ENCODE data around the gene IFFO2. TPM values are rescaled to one million over a fixed set of nuclear protein-coding genes. Genes with fewer than 3 reads are reported as not detected.

The IFFO2 gene
- total and polyA plus RNA-seq, 2 of the 13 experiments (the other 11 are each of a cell fraction or from before 2014, with no cell fraction given) = 7.3 to 16.7 TPM

- TF ChIP-seq ZNF720 (CRISPR knock-in tag; IDR thresholded peaks at IDR 0.05) = no peak
- TF ChIP-seq ZNF530 (CRISPR knock-in tag; IDR thresholded peaks at IDR 0.05; ENCODE audit: low read depth) = no peak
- no peak for TF ChIP-seq XBP1 (CRISPR knock-in tag; IDR thresholded peaks at IDR 0.05)
- no peak for TF ChIP-seq ZBTB1 (CRISPR knock-in tag; IDR thresholded peaks at IDR 0.05; ENCODE audit: borderline replicate concordance)
- TF ChIP-seq ZBTB46 (CRISPR knock-in tag; IDR thresholded peaks at IDR 0.05; ENCODE audit: borderline replicate concordance) = no peak
- TF ChIP-seq TSC22D2 (CRISPR knock-in tag; IDR thresholded peaks at IDR 0.05; ENCODE audit: borderline replicate concordance) = no peak
- TF ChIP-seq SOX6 (IDR thresholded peaks at IDR 0.05) = no peak
- no peak for TF ChIP-seq SOX6 (CRISPR knock-in tag; IDR thresholded peaks at IDR 0.05)
- TF ChIP-seq ZBTB3 (CRISPR knock-in tag; IDR thresholded peaks at IDR 0.05; ENCODE audit: borderline replicate concordance, low read depth) = no peak
- no peak for TF ChIP-seq ZBTB21 (CRISPR knock-in tag; IDR thresholded peaks at IDR 0.05)
- TF ChIP-seq NFE2 (CRISPR knock-in tag; IDR thresholded peaks at IDR 0.05) = no peak
- no peak for TF ChIP-seq TOE1 (CRISPR knock-in tag; IDR thresholded peaks at IDR 0.05)
- TF ChIP-seq CSRNP1 (CRISPR knock-in tag; IDR thresholded peaks at IDR 0.05) = no peak
- no peak for TF ChIP-seq ZNF557 (CRISPR knock-in tag; IDR thresholded peaks at IDR 0.05)
- TF ChIP-seq NR3C1 (CRISPR knock-in tag; IDR thresholded peaks at IDR 0.05) = no peak
- no peak for TF ChIP-seq JUNB (CRISPR knock-in tag; IDR thresholded peaks at IDR 0.05; ENCODE audit: borderline replicate concordance)
- TF ChIP-seq ZFP90 (CRISPR knock-in tag; IDR thresholded peaks at IDR 0.05; ENCODE audit: borderline replicate concordance) = no peak; the same call in 1 of the 2 replicates
- no peak for TF ChIP-seq CBX5 (CRISPR knock-in tag; IDR thresholded peaks at IDR 0.05; ENCODE audit: borderline replicate concordance)
- TF ChIP-seq ZNF558 (CRISPR knock-in tag; IDR thresholded peaks at IDR 0.05; ENCODE audit: borderline replicate concordance) = no peak; the same call in 1 of the 2 replicates
- 0 out of 2 replicates have a peak, but pooled peaks have one; percentile 60 for TF ChIP-seq ZFAT (CRISPR knock-in tag; conservative IDR thresholded peaks at IDR 0.05)
- no peak for TF ChIP-seq RELA (CRISPR knock-in tag; IDR thresholded peaks at IDR 0.05)
- TF ChIP-seq ONECUT2 (CRISPR knock-in tag; IDR thresholded peaks at IDR 0.05) = no peak
- 0 out of 2 replicates have a peak, but pooled peaks have one; percentile 33 for TF ChIP-seq ZNF292 (CRISPR knock-in tag; IDR thresholded peaks at IDR 0.05; ENCODE audit: borderline replicate concordance, low read depth)
- no peak for TF ChIP-seq PPARG (CRISPR knock-in tag; conservative IDR thresholded peaks at IDR 0.05)
- TF ChIP-seq E2F2 (CRISPR knock-in tag; IDR thresholded peaks at IDR 0.05; ENCODE audit: borderline replicate concordance) = no peak
- no peak for TF ChIP-seq TEAD3 (CRISPR knock-in tag; optimal IDR thresholded peaks at IDR 0.05; ENCODE audit: borderline replicate concordance)
These were observed at the start of gene IFFO2 (continued) for GRCh38 chr1:18956193-18957135.
